ENCODE measurements around the gene AUTS2.

Gene AUTS2

GRCh38 chr7:69600710-69601519, 2.6 kb downstream of the AUTS2 start:
- no peak for DNase-seq

GRCh38 chr7:69602522-69602921, 4.2 kb downstream of the AUTS2 start:
- no peak for DNase-seq

GRCh38 chr7:69603351-69603750, 5.1 kb downstream of the AUTS2 start:
- no peak for DNase-seq

GRCh38 chr7:69603937-69604494, 5.7 kb downstream of the AUTS2 start:
- peak; percentile 35 for DNase-seq

GRCh38 chr7:69605070-69605469, 6.8 kb downstream of the AUTS2 start:
- no peak for DNase-seq

- DNase-seq = no peak
These were observed 7.3 kb downstream of the AUTS2 start for GRCh38 chr7:69605546-69605945.

GRCh38 chr7:69608049-69608448, 9.8 kb downstream of the AUTS2 start:
- DNase-seq = no peak

GRCh38 chr7:69608878-69609277, 10.6 kb downstream of the AUTS2 start:
- DNase-seq = no peak

GRCh38 chr7:69609541-69610373, 11.5 kb downstream of the AUTS2 start:
- DNase-seq = no peak

GRCh38 chr7:69610374-69611084, 12.3 kb downstream of the AUTS2 start:
- DNase-seq = no peak

- DNase-seq = no peak
These were observed 14.7 kb downstream of the AUTS2 start for GRCh38 chr7:69612981-69613380.

GRCh38 chr7:69613846-69614245, 15.6 kb downstream of the AUTS2 start:
- DNase-seq = no peak

- no peak for DNase-seq
These were observed 17.4 kb downstream of the AUTS2 start for GRCh38 chr7:69615685-69616084.

- DNase-seq = no peak
These were observed 19.1 kb downstream of the AUTS2 start for GRCh38 chr7:69617364-69617763.

GRCh38 chr7:69619054-69619453, 20.8 kb downstream of the AUTS2 start:
- DNase-seq = no peak

GRCh38 chr7:69619635-69620034, 21.4 kb downstream of the AUTS2 start:
- no peak for DNase-seq

GRCh38 chr7:69620063-69620462, 21.8 kb downstream of the AUTS2 start:
- no peak for DNase-seq

GRCh38 chr7:69620650-69621049, 22.4 kb downstream of the AUTS2 start:
- DNase-seq = no peak

- no peak for DNase-seq
These were observed 23.9 kb downstream of the AUTS2 start for GRCh38 chr7:69622014-69622835.

- no peak for DNase-seq
These were observed 24.7 kb downstream of the AUTS2 start for GRCh38 chr7:69622960-69623359.

GRCh38 chr7:69624435-69625230, 26.4 kb downstream of the AUTS2 start:
- DNase-seq = no peak
